Measurements from ENCODE around the gene CCL19.

Gene CCL19

DNA sequence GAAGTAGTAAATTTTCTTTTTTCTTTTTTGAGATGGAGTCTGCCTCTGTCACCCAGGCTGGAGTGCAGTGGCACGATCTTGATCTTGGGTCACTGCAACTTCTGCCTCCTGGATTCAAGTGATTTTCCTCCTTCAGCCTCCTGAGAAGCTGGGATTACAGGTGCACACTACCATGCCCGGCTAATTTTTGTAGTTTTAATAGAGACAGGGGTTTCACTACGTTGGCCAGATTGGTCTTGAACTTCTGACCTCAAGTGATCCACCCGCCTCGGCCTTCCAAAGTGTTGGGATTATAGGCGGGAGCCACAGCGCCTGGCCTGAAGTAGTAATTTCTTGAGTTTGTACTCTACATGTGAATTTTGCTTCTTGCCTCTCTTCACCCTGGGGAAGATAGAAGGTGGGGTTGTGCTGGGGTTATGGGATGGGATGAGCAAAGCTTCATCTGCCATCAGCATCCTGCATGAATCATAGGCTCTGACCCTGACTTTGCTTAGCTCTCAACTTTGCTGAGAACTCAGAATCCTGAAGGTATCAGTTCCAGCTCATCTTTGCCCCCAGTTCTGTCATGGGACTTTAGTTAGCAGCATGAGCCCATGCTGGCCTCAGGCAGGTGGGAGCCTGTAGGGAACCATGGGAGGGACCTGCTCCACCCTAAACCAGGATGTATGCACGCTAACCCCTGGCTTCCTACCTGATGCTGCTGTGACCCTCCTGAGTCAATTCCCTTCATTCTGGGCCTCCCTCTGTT, 28.1 kb upstream of the CCL19 start:
- no peak overlapping the region for H3K4me2 ChIP-seq (ENCODE audit: insufficient read depth, low read length)
- no peaks in the 10 kb centered on the region for H3K36me3 ChIP-seq (ENCODE audit: insufficient read depth, low read length)
- H3K4me3 ChIP-seq (ENCODE audit: low read depth in 1 of 2, low read length in 2 of 2): no peak overlapping the region
- ATAC-seq (ENCODE audit: insufficient read depth, low read depth) (no peak), DNase-seq (no peak)
- no peaks in the 10 kb centered on the region for H4K20me1 ChIP-seq (ENCODE audit: insufficient read depth, low read length)
- peaks cover 9% of the 10 kb centered on the region for H3K27me3 ChIP-seq (ENCODE audit: insufficient read depth, low read length, poor library complexity)
- H3K79me2 ChIP-seq (ENCODE audit: insufficient read depth, low read length): no peaks in the 10 kb centered on the region
- H3K9ac ChIP-seq (ENCODE audit: low read depth, low read length): no peak overlapping the region
- no peak overlapping the region for H3K27ac ChIP-seq (ENCODE audit: low read length)
- TF ChIP-seq, protein P1, sequence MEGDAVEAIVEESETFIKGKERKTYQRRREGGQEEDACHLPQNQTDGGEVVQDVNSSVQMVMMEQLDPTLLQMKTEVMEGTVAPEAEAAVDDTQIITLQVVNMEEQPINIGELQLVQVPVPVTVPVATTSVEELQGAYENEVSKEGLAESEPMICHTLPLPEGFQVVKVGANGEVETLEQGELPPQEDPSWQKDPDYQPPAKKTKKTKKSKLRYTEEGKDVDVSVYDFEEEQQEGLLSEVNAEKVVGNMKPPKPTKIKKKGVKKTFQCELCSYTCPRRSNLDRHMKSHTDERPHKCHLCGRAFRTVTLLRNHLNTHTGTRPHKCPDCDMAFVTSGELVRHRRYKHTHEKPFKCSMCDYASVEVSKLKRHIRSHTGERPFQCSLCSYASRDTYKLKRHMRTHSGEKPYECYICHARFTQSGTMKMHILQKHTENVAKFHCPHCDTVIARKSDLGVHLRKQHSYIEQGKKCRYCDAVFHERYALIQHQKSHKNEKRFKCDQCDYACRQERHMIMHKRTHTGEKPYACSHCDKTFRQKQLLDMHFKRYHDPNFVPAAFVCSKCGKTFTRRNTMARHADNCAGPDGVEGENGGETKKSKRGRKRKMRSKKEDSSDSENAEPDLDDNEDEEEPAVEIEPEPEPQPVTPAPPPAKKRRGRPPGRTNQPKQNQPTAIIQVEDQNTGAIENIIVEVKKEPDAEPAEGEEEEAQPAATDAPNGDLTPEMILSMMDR (IDR thresholded peaks at IDR 0.05; ENCODE audit: borderline replicate concordance, extremely low read depth, low read length, poor library complexity, severe bottlenecking): no peak
- TF ChIP-seq EZH2 (IDR thresholded peaks at IDR 0.05; ENCODE audit: borderline replicate concordance, low read depth, low read length, severe bottlenecking): no peak
- no peaks in the 10 kb centered on the region for H3K9me3 ChIP-seq (ENCODE audit: insufficient read depth, low read length, severe bottlenecking)
- H3K4me1 ChIP-seq (ENCODE audit: insufficient read depth, low read length): no peaks in the 10 kb centered on the region
- H2AFZ ChIP-seq (ENCODE audit: low read depth, low read length): no peak overlapping the region

DNA sequence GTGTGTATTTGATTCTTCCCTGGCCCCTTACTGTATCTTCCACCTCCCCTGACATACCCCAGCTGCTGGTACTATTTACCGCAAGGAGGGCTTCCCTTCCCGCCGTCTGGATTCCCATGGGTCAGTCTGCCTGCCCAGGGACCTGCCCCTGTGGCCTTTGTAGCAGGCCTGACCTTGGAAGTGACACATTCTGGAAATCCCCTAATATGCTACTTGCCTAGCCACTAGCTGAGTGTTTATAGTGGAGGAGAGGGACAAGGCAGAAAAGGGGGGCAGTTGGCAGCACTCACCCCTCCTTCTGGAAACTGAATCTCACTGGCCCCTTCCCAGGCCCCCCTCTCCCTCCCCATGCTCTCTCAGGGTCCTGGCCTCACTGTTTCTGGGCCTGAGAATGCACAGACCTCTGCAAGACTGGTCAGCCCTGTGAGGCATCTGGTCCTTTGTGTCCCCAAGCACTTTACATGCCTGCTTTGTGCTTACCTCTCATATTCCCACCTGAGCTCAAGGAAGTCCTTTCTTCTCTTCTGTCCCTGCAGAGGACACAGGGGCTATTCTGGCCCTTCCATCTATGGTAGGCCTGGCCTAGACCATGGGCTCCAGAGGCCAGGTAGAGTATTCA, 27.0 kb upstream of the CCL19 start:
- Histone ChIP-seq H4K20me1 (ENCODE audit: insufficient read depth, low read length) (no peaks in the 10 kb centered on the region), H3K27ac (ENCODE audit: low read length) (no peak overlapping the region), H3K79me2 (ENCODE audit: insufficient read depth, low read length) (no peaks in the 10 kb centered on the region), H3K4me3 (ENCODE audit: low read depth in 1 of 2, low read length in 2 of 2) (no peak overlapping the region), H3K9me3 (ENCODE audit: insufficient read depth, low read length, severe bottlenecking) (no peaks in the 10 kb centered on the region), H2AFZ (ENCODE audit: low read depth, low read length) (no peak overlapping the region), H3K4me2 (ENCODE audit: insufficient read depth, low read length) (no peak overlapping the region), H3K36me3 (ENCODE audit: insufficient read depth, low read length) (no peaks in the 10 kb centered on the region), H3K9ac (ENCODE audit: low read depth, low read length) (no peak overlapping the region), H3K4me1 (ENCODE audit: insufficient read depth, low read length) (no peaks in the 10 kb centered on the region), H3K27me3 (ENCODE audit: insufficient read depth, low read length, poor library complexity) (peaks cover 18% of the 10 kb centered on the region)
- ATAC-seq (ENCODE audit: insufficient read depth, low read depth): no peak
- TF ChIP-seq EZH2 (IDR thresholded peaks at IDR 0.05; ENCODE audit: borderline replicate concordance, low read depth, low read length, severe bottlenecking): no peak
- DNase-seq: no peak

DNA sequence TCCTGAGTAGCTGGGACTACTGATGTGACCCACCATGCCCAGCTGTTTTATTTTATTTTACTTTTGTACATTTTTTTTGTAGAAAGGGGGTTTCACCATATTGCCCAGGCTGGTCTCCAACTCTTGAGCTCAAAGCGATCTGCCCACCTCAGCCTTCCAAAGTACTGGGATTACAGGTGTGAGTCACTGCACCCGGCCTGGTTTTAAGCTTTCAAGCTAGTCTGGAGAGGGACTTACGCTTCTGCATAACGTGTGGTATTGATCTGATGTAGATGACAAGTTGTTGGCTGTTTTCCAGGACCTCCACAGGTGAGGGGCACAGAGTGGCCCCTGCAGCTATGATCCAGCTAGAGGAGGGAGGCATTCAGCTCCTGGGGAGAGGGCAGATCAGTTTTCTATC, 25.6 kb upstream of the CCL19 start:
- DNase-seq (no peak), ATAC-seq (ENCODE audit: insufficient read depth, low read depth) (no peak)
- no peaks in the 10 kb centered on the region for H4K20me1 ChIP-seq (ENCODE audit: insufficient read depth, low read length)
- no peak overlapping the region for H3K4me3 ChIP-seq (ENCODE audit: low read depth in 1 of 2, low read length in 2 of 2)
- no peak overlapping the region for H2AFZ ChIP-seq (ENCODE audit: low read depth, low read length)
- no peaks in the 10 kb centered on the region for H3K79me2 ChIP-seq (ENCODE audit: insufficient read depth, low read length)
- no peak overlapping the region for H3K27ac ChIP-seq (ENCODE audit: low read length)
- H3K36me3 ChIP-seq (ENCODE audit: insufficient read depth, low read length): no peaks in the 10 kb centered on the region
- H3K27me3 ChIP-seq (ENCODE audit: insufficient read depth, low read length, poor library complexity): peaks cover 19% of the 10 kb centered on the region
- H3K9me3 ChIP-seq (ENCODE audit: insufficient read depth, low read length, severe bottlenecking): no peaks in the 10 kb centered on the region
- H3K4me1 ChIP-seq (ENCODE audit: insufficient read depth, low read length): no peaks in the 10 kb centered on the region
- H3K9ac ChIP-seq (ENCODE audit: low read depth, low read length): no peak overlapping the region
- no peak overlapping the region for H3K4me2 ChIP-seq (ENCODE audit: insufficient read depth, low read length)
- no peak for TF ChIP-seq EZH2 (IDR thresholded peaks at IDR 0.05; ENCODE audit: borderline replicate concordance, low read depth, low read length, severe bottlenecking)
- TF ChIP-seq, protein P1 (IDR thresholded peaks at IDR 0.05; ENCODE audit: borderline replicate concordance, extremely low read depth, low read length, poor library complexity, severe bottlenecking): no peak

DNA sequence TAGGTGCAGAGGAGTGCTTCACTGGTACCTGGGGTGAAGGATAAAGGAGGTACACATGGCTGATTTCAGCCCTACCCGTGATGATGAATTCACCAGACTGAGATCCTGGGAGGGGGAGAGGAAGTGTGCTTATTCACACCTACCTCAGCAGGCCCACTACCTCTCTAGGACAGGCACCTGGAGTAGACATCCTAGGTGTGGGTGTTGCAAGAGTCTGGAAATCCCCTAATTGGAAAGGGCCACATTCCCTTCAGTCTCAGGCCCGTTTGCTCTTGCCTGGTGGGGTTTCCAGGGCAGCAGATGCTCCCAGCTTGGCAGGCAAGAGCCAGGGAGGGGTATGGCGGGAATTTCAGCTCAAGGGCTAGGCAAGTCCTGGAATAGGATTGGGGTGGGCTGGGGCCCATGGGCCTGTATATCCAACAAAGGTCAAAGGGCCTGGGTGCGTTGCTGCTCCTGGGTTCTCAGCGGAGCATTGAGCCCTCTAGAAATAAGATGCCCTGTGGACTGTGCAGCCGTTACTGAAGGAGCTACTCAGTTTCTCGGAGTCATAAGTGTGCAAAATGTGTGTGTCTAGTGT, 24.7 kb upstream of the CCL19 start:
- H3K36me3 ChIP-seq (ENCODE audit: insufficient read depth, low read length): no peaks in the 10 kb centered on the region
- H2AFZ ChIP-seq (ENCODE audit: low read depth, low read length): no peak overlapping the region
- H3K27me3 ChIP-seq (ENCODE audit: insufficient read depth, low read length, poor library complexity): peaks cover 19% of the 10 kb centered on the region
- no peaks in the 10 kb centered on the region for H3K9me3 ChIP-seq (ENCODE audit: insufficient read depth, low read length, severe bottlenecking)
- no peak for ATAC-seq (ENCODE audit: insufficient read depth, low read depth)
- H4K20me1 ChIP-seq (ENCODE audit: insufficient read depth, low read length): no peaks in the 10 kb centered on the region
- H3K4me2 ChIP-seq (ENCODE audit: insufficient read depth, low read length): no peak overlapping the region
- no peak for DNase-seq
- no peak overlapping the region for H3K4me3 ChIP-seq (ENCODE audit: low read depth in 1 of 2, low read length in 2 of 2)
- no peak for TF ChIP-seq EZH2 (IDR thresholded peaks at IDR 0.05; ENCODE audit: borderline replicate concordance, low read depth, low read length, severe bottlenecking)
- TF ChIP-seq, protein P1 (IDR thresholded peaks at IDR 0.05; ENCODE audit: borderline replicate concordance, extremely low read depth, low read length, poor library complexity, severe bottlenecking): no peak
- H3K27ac ChIP-seq (ENCODE audit: low read length): no peak overlapping the region
- H3K79me2 ChIP-seq (ENCODE audit: insufficient read depth, low read length): no peaks in the 10 kb centered on the region
- no peaks in the 10 kb centered on the region for H3K4me1 ChIP-seq (ENCODE audit: insufficient read depth, low read length)
- no peak overlapping the region for H3K9ac ChIP-seq (ENCODE audit: low read depth, low read length)
